ENCODE results near the gene SEMA6C.
"Not testable (repeated sequence)": the region's sequence is repeated elsewhere in the genome, so short reads cannot be mapped to it uniquely, and the experiment has no call there.

The SEMA6C gene, protein sequence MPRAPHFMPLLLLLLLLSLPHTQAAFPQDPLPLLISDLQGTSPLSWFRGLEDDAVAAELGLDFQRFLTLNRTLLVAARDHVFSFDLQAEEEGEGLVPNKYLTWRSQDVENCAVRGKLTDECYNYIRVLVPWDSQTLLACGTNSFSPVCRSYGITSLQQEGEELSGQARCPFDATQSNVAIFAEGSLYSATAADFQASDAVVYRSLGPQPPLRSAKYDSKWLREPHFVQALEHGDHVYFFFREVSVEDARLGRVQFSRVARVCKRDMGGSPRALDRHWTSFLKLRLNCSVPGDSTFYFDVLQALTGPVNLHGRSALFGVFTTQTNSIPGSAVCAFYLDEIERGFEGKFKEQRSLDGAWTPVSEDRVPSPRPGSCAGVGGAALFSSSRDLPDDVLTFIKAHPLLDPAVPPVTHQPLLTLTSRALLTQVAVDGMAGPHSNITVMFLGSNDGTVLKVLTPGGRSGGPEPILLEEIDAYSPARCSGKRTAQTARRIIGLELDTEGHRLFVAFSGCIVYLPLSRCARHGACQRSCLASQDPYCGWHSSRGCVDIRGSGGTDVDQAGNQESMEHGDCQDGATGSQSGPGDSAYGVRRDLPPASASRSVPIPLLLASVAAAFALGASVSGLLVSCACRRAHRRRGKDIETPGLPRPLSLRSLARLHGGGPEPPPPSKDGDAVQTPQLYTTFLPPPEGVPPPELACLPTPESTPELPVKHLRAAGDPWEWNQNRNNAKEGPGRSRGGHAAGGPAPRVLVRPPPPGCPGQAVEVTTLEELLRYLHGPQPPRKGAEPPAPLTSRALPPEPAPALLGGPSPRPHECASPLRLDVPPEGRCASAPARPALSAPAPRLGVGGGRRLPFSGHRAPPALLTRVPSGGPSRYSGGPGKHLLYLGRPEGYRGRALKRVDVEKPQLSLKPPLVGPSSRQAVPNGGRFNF

DNA sequence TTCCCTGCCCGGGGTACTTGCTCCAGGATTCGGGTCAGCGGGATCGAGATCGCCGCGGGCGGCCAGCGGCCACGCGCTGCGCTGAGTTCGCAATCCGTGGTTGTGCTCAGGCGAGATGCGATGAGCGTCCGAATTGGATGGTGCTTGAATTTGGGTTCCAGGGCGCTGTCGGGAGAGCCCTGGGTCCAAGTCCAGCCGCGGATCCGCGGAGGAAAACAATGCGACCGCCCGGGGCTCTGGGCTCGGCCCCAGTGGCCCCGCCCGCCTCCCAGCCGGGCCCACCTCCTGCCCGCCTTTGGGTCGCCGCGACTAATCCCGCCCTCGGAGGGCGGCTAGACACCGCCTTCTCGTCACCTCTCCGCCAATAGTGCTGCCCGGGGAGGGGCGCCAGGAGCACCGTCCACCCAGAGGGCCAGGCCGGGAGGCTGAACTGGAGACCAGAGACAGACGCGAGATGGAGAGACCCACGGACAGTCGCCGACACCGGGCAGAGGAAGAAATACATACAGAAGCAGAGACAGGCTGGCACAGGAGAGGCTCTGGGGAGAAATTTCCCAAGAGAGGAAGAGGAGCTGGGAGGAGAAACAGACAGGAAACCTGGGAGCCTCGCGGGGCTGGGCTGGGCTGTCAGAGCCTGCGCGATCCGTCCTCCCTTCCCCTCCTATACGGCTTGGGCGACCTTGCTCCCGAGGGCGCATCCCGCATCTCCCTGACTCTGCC lies at the start of gene SEMA6C:
Gene SEMA6C, minus strand, starts transcription at position 220 of the 720 bp plus-strand sequence. CDS start 4,010 bp downstream, outside the sequence.
- peak; percentile 89 for DNase-seq

DNA sequence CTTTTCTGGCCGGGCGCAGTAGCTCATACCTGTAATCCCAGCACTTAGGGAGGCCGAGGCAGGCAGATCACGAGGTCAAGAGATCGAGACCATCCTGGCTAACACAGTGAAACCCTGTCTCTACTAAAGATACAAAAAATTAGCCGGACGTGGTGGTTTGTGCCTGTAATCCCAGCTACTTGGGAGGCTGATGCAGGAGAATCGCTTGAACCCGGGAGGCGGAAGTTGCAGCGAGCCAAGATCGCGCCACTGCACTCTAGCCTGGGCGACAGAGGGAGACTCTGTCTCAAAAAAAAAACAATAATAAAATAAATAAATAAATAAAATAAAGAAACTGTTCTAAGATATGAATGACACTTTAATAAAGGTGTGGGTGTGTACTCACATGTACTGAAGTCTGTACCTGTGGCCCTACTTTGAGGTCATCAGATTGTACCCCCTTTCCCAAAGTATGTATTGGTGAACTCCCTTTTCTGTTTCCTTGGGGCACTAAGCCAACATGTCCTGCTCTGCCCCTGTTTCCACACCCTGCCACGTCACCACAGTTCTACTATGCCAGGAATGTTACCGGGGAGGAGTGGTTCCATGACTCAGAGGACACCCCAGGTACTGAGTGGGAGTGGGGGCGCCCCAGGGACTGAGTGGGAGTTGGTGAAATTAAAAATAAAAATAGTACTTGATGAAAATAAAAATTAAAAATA lies 48.6 kb upstream of the SEMA6C start:
- DNase-seq = not testable (repeated sequence)

DNA sequence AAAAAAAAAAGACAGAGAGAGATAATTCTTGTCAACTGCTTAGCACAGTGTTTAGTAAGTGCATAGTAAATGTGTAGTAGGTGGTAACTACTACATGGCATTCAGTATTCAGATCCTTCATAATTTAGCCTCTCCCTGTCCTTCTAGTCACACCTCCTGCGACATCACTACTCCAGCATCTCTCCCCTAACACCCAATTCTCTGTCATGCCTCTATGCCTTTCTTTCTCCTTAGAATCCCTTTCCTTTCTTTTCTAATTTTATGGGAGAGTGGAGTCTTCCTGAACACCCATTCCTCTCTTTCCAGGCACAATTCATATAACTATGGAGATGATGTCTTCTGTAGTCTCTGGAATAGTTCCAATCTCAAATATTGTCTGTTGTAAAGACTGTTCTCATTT lies 47.4 kb upstream of the SEMA6C start:
- no peak for DNase-seq

DNA sequence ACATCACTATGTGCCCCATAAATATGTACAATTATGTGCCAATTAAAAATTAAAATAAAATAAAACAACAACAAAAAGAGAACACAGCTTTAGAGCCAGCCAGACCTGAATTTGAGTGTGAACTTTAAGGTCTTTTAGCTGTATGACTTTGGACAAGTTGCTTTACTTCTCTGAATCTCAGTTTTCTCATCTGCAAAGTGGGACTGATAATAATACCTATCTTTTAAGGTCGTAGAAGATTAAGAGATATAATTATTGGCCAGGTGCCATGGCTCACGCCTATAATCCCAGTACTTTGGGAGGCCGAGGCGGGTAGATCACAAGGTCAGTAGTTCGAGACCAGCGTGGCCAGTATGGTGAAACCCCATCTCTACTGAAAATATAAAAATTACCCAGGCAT lies 46.9 kb upstream of the SEMA6C start:
- no peak for DNase-seq

DNA sequence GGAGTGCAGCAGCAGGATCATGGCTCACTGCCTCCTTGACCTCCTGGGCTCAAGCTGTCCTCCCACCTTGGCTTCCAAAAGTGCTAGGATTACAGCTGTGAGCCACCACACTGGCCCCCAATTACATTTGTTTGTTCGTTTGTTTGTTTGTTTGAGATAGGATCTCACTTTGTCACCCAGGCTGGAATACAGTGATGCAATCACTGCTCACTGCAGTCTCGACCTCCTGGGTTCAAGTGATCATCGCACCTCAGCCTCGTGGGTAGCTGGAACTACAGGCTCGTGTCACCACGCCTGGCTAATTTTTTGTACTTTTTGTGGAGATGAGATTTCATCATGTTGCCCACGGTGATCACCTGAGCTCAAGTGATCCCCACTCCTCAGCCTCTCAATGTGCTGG lies 45.6 kb upstream of the SEMA6C start:
- no peak for DNase-seq

DNA sequence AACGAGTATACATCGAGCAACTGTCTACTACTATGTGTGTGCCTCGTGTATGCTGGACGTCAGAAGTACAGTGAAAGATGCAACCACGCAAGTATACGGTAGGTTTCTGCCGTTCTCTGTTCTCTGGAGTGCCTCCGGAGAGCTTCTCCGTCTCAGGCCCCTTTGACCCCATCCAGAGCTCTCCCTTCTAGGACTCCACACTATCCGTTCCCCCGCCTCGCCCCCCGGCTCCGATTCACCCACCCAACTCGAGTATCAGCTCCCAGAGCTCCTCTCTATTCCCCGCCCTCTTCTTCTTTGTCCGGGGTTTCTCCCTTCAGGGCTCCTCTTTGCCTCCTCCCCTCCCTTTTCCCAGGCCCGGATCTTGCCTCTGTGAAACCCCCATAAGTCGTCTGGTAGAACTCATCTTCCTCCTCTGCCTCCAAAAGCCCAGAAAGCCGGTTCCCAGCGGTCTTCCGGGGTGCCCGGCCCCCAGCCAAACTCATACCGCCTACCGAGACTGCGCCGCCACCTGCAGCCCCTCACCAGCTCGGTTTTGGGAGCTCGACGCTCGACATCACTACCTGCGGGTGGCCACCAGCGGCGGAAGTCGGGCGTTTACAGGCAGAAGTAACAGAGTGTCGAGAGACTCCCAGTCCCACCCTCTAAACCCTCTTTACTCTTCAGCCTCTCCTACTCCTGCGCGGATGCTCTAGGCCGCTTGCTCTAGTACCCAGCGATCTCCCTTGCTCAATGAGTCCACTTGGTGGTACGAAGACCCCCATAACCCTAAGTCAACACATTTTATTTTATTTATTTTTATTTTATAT lies 43.4 kb upstream of the SEMA6C start, which contains the start of gene VPS72:
Gene VPS72, minus strand, starts transcription at position 561 of the 809 bp plus-strand sequence. Its CDS starts 76 bp downstream, at position 485.
- DNase-seq = peak; percentile 89

DNA sequence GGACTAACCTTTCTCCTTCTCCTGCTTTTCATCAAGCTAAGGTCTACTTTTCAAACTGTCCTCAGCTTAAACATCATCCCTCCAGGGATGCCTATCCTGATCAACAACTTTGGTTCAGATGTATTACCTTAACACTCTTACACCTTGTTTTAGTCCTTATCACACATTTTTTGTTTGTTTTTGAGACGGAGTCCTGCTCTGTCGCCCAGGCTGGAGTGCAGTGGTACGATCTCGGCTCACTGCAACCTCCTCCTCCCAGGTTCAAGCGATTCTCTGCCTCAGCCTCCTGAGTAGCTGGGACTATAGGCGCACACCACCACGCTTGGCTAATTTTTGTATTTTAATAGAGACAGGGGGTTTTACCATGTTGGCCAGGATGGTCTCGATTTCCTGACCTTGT lies 42.2 kb upstream of the SEMA6C start:
- DNase-seq = not testable (repeated sequence)

DNA sequence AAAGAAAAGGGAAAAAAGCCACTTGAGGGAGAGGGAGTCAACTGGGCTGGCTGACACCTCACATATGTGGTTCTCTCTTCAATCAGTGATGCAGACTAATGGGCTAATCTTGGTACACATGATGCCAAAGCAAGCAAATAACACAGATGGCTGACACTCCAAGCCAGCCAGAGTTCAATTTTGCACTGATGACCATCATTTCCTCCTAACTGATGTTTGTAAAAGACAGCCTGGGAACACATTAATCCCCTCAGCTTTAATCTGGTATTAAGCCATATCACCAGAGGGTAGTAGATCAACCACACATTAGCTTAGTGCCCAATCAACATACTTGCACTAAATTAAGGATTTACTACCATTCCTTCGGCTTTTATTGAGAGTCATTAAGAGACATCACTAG lies 40.8 kb upstream of the SEMA6C start:
- no peak for DNase-seq

DNA sequence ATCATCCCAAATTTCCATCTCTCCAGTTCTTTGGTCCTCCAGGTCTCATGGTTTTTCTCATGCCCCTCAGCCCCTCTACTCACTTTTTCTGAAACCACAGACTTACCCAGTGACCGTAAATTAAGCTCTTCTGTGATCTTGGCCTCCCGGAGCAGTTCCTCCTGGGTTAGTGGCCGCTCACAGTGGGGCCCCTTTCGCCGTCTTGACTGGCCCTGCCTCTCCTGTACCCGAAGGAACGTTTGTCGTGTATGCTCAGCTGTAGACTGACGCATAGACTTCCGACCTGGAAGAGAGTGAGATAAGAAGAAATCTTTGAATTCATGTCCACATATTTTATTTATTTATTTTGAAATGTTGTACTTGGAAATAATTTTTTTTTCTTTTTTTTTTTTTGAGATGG lies 37.8 kb upstream of the SEMA6C start:
- no peak for DNase-seq

DNA sequence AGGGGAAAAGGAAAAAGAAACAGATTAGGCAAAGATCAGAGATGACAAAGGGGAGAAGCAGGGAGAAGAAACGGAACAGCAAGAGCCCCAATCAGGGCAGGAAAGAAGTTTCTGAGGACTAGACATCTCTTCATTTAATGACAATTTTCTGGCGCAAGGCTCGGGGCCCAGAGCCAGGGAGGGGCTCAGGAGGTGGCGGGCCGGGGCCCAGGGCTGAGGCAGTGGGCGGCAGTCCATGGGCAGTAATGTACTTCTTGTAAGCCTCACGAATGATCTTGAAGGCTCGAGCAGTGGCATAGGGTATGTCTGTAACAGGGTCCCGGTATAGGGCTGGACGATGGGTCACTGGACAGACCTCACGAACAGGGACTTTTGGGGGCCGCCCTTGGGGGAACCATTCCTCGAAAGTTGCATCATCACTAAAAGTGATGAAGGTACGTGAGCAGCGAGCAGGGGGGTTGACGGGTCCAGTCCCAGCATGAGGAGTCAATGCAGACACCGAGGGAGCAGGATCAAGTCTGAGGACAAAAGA lies 30.1 kb upstream of the SEMA6C start:
- no peak for DNase-seq

DNA sequence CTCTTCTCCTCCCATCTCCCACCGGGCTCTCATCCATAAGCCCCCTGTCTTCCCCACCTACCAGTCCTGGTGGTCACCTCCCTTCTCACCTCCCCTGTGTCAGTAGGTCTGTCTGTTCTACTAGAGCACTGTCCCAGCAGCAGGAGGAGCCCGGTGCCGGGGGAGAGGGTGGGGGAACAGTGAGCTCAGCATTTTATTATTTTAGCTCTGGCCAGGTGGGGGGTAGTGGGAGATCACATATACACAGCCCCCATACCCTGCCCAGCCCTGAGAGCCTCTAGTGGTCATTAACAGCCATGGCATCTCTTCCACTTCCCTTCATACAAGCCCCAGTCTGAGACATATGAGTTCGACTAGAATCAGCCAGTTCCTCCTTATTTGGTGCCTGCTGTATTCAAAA lies 29.4 kb upstream of the SEMA6C start, which contains the start of gene TMOD4:
Gene TMOD4, minus strand, starts transcription at position 119 of the 400 bp plus-strand sequence. CDS start 1,106 bp downstream, outside the sequence.
- DNase-seq = no peak

DNA sequence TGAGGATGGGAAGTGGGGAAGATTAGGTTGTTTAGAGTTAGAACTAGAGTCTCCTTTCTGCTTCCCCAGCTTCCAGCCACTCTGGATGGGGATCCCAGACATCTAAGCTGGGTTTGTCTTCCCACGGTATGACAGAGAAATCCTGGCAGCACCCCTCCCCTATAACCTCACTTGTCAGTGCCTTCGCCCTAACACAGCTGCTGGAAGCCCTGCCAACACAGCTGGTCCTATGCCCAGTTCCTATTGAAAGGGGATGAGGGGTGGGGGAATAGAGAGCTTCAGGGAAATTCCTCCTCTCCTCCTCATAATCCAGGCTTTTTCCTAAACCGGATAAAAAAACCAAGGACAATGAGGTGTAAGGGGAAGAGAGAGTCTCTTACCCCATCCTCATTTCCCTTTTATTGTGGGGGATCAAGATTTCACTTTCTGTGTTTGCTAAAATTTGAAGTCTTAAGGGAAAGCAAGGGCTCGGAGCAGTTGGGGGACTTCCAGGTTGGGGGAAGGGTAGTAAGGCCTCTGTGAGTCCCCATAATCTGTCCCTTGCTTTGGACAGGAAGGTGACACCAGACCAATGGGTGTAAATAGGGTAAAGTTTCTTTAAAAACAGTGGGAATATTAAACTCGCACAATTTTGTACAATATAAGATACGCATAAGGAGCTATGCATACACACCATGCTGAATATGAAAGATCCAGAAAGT lies 28.8 kb upstream of the SEMA6C start:
- DNase-seq = no peak

DNA sequence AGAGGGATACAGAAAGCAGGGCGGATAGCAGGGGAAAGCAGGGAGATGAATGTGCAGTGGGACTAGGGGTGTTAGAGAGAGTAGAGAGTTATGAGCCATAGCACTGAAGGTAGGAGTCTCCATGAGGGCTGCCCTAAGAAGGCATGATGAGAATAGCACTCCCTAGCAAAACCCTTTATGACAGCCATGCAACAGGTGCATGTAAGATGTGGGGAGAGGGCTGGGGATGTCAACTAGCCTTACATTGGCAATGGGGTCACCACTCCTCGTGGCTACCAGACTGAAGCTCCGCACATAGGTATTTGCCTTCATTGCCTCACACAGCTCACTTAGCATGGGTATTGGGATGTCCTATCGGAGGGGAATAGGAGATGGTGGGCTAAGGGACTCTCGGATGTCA lies 24.8 kb upstream of the SEMA6C start:
- DNase-seq = no peak

DNA sequence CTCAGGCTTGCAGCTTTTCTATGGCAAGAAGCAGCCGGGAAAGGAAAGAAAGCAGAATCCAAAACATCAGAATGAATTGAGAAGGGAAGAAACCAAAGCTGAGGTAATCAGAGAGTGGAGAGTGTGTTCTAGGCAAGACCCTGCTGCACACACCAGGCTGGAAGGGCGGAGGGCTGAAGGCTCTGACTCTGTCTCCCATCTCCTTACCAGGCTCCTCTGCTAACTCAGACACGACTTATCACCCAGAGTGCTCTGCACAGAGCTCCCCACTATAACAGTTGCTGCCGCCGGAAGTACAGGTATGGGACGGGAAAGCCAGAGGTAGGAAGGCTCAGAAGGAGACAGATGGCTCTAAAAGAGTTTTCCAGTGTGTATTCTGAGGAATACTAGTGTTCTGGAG lies 20.7 kb upstream of the SEMA6C start:
- no peak for DNase-seq

DNA sequence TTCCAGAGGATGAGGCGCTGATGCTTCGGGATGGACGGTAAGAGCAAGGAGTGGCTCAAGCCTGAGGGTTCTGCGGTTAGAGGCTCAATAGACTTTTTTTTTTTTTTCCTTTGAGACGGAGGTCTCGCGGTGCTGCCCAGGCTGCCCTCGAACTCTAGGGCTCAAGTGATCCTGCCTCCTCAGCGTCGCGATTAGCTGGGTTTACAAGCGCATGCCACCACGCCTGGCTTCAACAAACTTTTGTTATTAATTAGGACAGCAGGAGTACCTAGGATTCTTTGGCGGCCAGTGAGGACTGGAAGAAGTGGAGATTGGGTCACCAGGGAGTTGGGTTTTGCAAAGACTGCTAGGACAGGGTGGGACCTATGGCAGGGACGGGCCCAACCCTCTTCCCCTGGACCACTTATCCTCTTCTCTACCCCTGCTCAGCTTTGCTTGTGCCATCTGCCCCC lies 20.1 kb upstream of the SEMA6C start:
- no peak for DNase-seq

DNA sequence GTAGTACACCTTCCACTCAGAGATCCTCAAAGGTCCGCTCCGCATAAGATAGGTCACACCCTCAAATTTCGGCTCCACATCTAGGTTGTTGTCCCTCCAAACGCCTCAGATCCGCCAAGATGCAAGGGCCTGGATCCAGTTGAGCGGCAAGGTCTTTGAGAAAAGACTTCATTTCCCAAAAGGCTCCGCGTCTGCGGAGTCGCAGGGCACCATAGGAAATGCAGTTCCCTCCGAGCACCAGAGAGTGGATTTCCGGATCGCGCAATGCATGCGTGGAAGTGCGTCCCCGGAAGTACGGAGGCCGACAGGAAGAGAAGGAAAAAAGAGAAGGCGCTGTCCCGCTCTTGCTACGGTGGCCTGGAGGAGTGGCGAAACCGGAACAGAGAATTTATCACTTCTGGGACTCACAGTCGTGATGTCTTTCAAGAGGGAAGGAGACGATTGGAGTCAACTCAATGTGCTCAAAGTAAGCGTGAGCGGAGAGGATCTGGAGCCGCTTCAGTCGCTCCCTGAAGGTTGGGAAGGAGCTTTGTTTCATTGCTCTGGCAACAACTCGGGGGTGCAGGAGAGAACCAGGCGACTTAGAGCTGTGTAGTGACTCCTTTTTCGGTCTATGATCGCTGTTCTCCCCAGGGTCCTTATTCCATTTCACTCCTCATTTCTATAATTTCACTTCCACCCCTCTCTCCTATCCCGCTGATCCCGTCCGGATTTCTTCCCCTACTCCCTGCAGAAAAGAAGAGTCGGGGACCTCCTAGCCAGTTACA lies 19.5 kb upstream of the SEMA6C start, which contains the start of the genes LYSMD1 and SCNM1:
Gene LYSMD1, minus strand, starts transcription at position 165 of the 767 bp plus-strand sequence. CDS start 644 bp downstream, outside the sequence.
Gene SCNM1, plus strand, starts transcription at position 407 of the 767 bp plus-strand sequence. Its CDS starts 9 bp downstream, at position 416.
- DNase-seq = peak; percentile 97

DNA sequence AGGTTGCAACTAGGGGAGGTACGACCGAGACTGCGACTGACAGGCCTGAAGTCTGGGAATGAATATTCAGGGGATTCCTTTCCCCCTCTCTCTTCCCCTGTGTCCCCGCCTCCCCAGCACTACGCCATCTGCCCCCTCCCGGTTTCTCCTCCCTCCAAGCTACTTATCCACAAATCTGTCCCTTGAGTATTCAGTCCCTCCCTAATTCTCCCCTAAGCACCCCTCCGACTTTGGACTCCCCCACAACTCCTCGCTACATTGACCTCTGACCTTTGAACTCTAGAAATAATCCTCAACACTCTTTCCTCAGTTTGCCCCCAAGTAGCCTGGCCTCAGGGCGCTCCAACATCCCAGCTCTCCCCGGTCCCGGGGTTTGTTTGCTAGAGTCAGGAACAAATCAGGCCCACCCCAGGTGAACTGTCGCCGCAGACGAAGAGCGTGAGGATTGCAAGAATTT lies 18.9 kb upstream of the SEMA6C start:
- no peak for DNase-seq

DNA sequence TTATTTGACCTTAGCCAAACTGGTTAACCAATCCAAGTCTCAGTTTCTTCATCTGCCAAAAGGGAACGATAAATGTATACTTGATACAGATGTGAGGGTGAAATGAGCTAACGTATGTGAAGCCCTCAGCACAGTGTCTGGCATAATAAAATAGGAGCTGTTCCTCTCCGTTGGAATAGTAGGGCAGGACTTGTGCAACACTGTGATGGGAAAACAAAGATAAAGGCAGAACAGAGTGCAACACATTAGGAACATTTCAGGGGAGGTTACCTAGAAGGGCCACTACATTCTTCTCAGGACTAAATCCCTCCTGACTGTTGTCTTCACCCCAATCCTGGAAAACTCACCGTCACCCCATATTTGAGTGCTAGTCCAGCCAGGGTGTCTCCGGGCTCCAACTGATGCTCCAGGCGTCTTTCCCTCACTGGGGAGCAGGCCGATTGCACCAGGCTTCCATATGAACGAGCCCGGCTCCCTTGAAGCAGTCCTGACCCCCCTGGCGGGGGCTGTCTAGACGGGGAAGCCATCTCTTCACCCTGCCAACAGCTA lies 18.4 kb upstream of the SEMA6C start:
- no peak for DNase-seq

DNA sequence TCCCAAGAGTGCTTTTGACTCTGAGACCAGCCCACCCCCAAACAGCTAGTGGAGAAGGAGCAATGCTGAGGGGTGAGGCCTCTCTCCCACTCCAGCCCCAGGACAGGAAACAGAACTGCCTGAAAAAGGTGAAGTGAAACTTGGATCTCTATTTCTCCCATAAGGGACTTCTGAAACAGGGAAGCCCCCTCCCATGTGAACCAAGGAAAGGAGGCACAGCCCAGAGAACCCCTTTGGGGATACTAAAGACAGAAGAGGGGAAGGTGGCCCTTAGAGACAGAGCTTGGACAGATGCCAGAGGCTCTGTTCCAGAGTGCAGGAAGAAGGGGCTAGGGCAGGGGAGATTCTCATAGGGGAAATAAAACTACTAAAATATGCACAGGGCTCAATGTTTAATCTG lies 12.9 kb upstream of the SEMA6C start:
- DNase-seq = no peak

Measured in NCI-H510A (cell line).